Activated CD4-positive, alpha-beta T cell treated with anti-CD3 and anti-CD28 coated beads, Interleukin-2, amount 50 U/mL, for 48 hours (primary cell): ENCODE measurements around the gene BEND2.
"Not testable (repeated sequence)": the region's sequence is repeated elsewhere in the genome, so short reads cannot be mapped to it uniquely, and the experiment has no call there.

Experiments
- DNase-seq, 2 experiments: peaks; one replicate each; pipeline ENCODE4 v3.0.0-alpha.2; 2020

The BEND2 gene

GRCh38 chrX:18220786-18221185, at the start of gene BEND2:
TSS of gene BEND2 (minus strand) at chrX:18220886. CDS start at chrX:18220750, 136 bp downstream.
- DNase-seq = no peak

- DNase-seq = no peak
Observed at GRCh38 chrX:18255059-18255458, 34.4 kb upstream of the BEND2 start.

GRCh38 chrX:18252644-18253359, 32.1 kb upstream of the BEND2 start:
- no peak for DNase-seq

- not testable (repeated sequence) for DNase-seq
Observed at GRCh38 chrX:18229646-18230045, 9.0 kb upstream of the BEND2 start.

- DNase-seq = no peak
Observed at GRCh38 chrX:18228069-18228468, 7.4 kb upstream of the BEND2 start.

- DNase-seq = no peak
Observed at GRCh38 chrX:18227458-18227857, 6.8 kb upstream of the BEND2 start.

- DNase-seq = no peak
Observed at GRCh38 chrX:18210470-18210869, 10.2 kb downstream of the BEND2 start.

- DNase-seq = no peak
Observed at GRCh38 chrX:18206657-18207056, 14.0 kb downstream of the BEND2 start.

GRCh38 chrX:18203631-18204030, 17.1 kb downstream of the BEND2 start:
- no peak for DNase-seq

- DNase-seq = no peak
Observed at GRCh38 chrX:18194688-18195087, 26.0 kb downstream of the BEND2 start.

GRCh38 chrX:18179446-18179845, 41.2 kb downstream of the BEND2 start:
- DNase-seq = no peak

GRCh38 chrX:18174971-18175370, 45.7 kb downstream of the BEND2 start:
- DNase-seq = no peak

- DNase-seq = no peak
Observed at GRCh38 chrX:18174209-18174608, 46.5 kb downstream of the BEND2 start.

- no peak for DNase-seq
Observed at GRCh38 chrX:18173494-18174180, 47.0 kb downstream of the BEND2 start.

- no peak for DNase-seq
Observed at GRCh38 chrX:18172970-18173369, 47.7 kb downstream of the BEND2 start.

GRCh38 chrX:18170910-18171309, 49.8 kb downstream of the BEND2 start:
- DNase-seq = no peak

- no peak for DNase-seq
Observed at GRCh38 chrX:18166068-18166467, 54.6 kb downstream of the BEND2 start.

- DNase-seq = no peak
Observed at GRCh38 chrX:18160369-18160768, 60.3 kb downstream of the BEND2 start.

- DNase-seq = no peak
Observed at GRCh38 chrX:18158963-18159362, 61.7 kb downstream of the BEND2 start.

- no peak for DNase-seq
Observed at GRCh38 chrX:18151649-18152048, 69.0 kb downstream of the BEND2 start.

GRCh38 chrX:18151157-18151556, 69.5 kb downstream of the BEND2 start:
- DNase-seq = no peak

GRCh38 chrX:18149454-18149853, 71.2 kb downstream of the BEND2 start:
- no peak for DNase-seq

GRCh38 chrX:18146954-18147353, 73.7 kb downstream of the BEND2 start:
- peak; percentile 0 to 2 for DNase-seq

GRCh38 chrX:18146009-18146408, 74.7 kb downstream of the BEND2 start:
- DNase-seq = no peak

GRCh38 chrX:18136816-18137215, 83.9 kb downstream of the BEND2 start:
- no peak for DNase-seq
